HEK293T (cell line): ENCODE measurements around the gene UNC13C.

ENCODE experiments used
- CTCF ChIA-PET: fragments of 350-600 bp; formaldehyde crosslinking; extraction: SDS; loops from one replicate; lab custom pipeline; 2021; ENCODE audit warnings: antibody characterized with exemption, inconsistent platforms; lab: Yijun Ruan, JAX
- POLR2A ChIA-PET: fragments of 350-600 bp; formaldehyde crosslinking; extraction: SDS; loops from one replicate; lab custom pipeline; 2020; ENCODE audit warnings: antibody characterized with exemption, inconsistent platforms; lab: Yijun Ruan, JAX
- DNase-seq: peaks from one replicate; pipeline ENCODE4 v3.0.0; 2012; ENCODE audit warnings: mixed read lengths; ENCODE audit errors: extremely low spot score
- ARNT ChIP-seq: fragments of 450-650 bp; IDR thresholded peaks from 2 replicates; pipeline ENCODE4 v1.6.1; 2017; ENCODE audit warnings: mild to moderate bottlenecking
- BHLHE40 ChIP-seq: fragments of 450-650 bp; IDR thresholded peaks from 2 replicates; pipeline ENCODE4 v1.6.1; 2016; ENCODE audit warnings: mild to moderate bottlenecking, moderate library complexity, borderline replicate concordance
- CTBP1 ChIP-seq: fragments of 450-650 bp; IDR thresholded peaks from 2 replicates; pipeline ENCODE4 v1.6.1; 2016; ENCODE audit warnings: borderline replicate concordance
- ELF4 ChIP-seq: fragments of 450-650 bp; IDR thresholded peaks from 2 replicates; pipeline ENCODE4 v1.6.1; 2017; ENCODE audit warnings: antibody characterized with exemption
- FOXA1 ChIP-seq: fragments of 450-650 bp; IDR thresholded peaks from 2 replicates; pipeline ENCODE4 v1.6.1; 2016; ENCODE audit warnings: mild to moderate bottlenecking
- FOXK2 ChIP-seq: fragments of 450-650 bp; IDR thresholded peaks from 2 replicates; pipeline ENCODE4 v1.6.1; 2016; ENCODE audit warnings: mild to moderate bottlenecking
- FOXM1 ChIP-seq: fragments of 450-650 bp; IDR thresholded peaks from 2 replicates; pipeline ENCODE4 v1.6.1; 2017; ENCODE audit warnings: mild to moderate bottlenecking, borderline replicate concordance
- HDGF ChIP-seq: fragments of 450-650 bp; IDR thresholded peaks from 2 replicates; pipeline ENCODE4 v1.6.1; 2017; ENCODE audit warnings: antibody characterized with exemption, borderline replicate concordance
- L3MBTL2 ChIP-seq: fragments of 450-650 bp; conservative IDR thresholded peaks from 2 replicates; pipeline ENCODE4 v1.6.1; 2016; ENCODE audit warnings: mild to moderate bottlenecking
- LEF1 ChIP-seq: fragments of 450-650 bp; IDR thresholded peaks from 2 replicates; pipeline ENCODE4 v1.6.1; 2017; ENCODE audit warnings: mild to moderate bottlenecking, borderline replicate concordance
- NFRKB ChIP-seq: fragments of 450-650 bp; IDR thresholded peaks from 2 replicates; pipeline ENCODE4 v1.6.1; 2016; ENCODE audit warnings: mild to moderate bottlenecking, moderate library complexity
- PKNOX1 ChIP-seq: fragments of 450-650 bp; IDR thresholded peaks from 2 replicates; pipeline ENCODE4 v1.6.1; 2016
- SP1 ChIP-seq: fragments of 450-650 bp; IDR thresholded peaks from 2 replicates; pipeline ENCODE4 v1.6.1; 2017
- SUZ12 ChIP-seq: fragments of 450-650 bp; IDR thresholded peaks from 2 replicates; pipeline ENCODE4 v1.6.1; 2016; ENCODE audit warnings: mild to moderate bottlenecking
- TARDBP ChIP-seq: fragments of 450-650 bp; IDR thresholded peaks from 2 replicates; pipeline ENCODE4 v1.6.1; 2016
- ZNF384 ChIP-seq: fragments of 450-650 bp; IDR thresholded peaks from 2 replicates; pipeline ENCODE4 v1.6.1; 2016

Gene UNC13C

GRCh38 chr15:53982876-53983275, 4.6 kb downstream of the UNC13C start:
- ChIA-PET CTCF (no interaction called here), POLR2A (no interaction called here)
- no peak for TF ChIP-seq HDGF
- no peak for TF ChIP-seq TARDBP
- no peak for TF ChIP-seq ELF4
- TF ChIP-seq LEF1 = no peak
- TF ChIP-seq NFRKB = no peak
- TF ChIP-seq ZNF384 = no peak
- no peak for TF ChIP-seq BHLHE40
- no peak for TF ChIP-seq FOXK2
- no peak for TF ChIP-seq SUZ12
- no peak for TF ChIP-seq CTBP1
- TF ChIP-seq FOXA1 = no peak
- TF ChIP-seq SP1 = no peak
- no peak for DNase-seq

- ChIA-PET POLR2A (no interaction called here), CTCF (no interaction called here)
- no peak for TF ChIP-seq NFRKB
- no peak for TF ChIP-seq ARNT
- no peak for DNase-seq
Observed at GRCh38 chr15:53984221-53984620, 6.0 kb downstream of the UNC13C start.

GRCh38 chr15:53985562-53985961, 7.3 kb downstream of the UNC13C start:
- DNase-seq = no peak
- CTCF ChIA-PET = interaction anchor here (0.5 kb wide), 1 partner anchor 1455 kb away, joined by 3 read pairs; no protein-coding TSS in a partner anchor
- POLR2A ChIA-PET = no interaction called here
- TF ChIP-seq CTBP1 = no peak
- no peak for TF ChIP-seq PKNOX1
- TF ChIP-seq BHLHE40 = no peak
- TF ChIP-seq SUZ12 = no peak
- TF ChIP-seq FOXA1 = no peak
- no peak for TF ChIP-seq TARDBP
- no peak for TF ChIP-seq ARNT
- no peak for TF ChIP-seq ZNF384
- TF ChIP-seq LEF1 = no peak
- TF ChIP-seq SP1 = no peak
- no peak for TF ChIP-seq HDGF
- TF ChIP-seq NFRKB = no peak
- TF ChIP-seq FOXM1 = no peak

- POLR2A ChIA-PET = no interaction called here
- no peak for DNase-seq
- no peak for TF ChIP-seq ZNF384
- TF ChIP-seq FOXM1 = no peak
- TF ChIP-seq ELF4 = no peak
- no peak for TF ChIP-seq BHLHE40
- TF ChIP-seq CTBP1 = no peak
- no peak for TF ChIP-seq FOXA1
- TF ChIP-seq SUZ12 = no peak
- TF ChIP-seq ARNT = no peak
- TF ChIP-seq SP1 = no peak
- no peak for TF ChIP-seq TARDBP
- no peak for TF ChIP-seq HDGF
- no peak for TF ChIP-seq LEF1
- no peak for TF ChIP-seq PKNOX1
- TF ChIP-seq L3MBTL2 = no peak
- no peak for TF ChIP-seq FOXK2
- no peak for TF ChIP-seq NFRKB
- CTCF ChIA-PET = interaction anchor here (0.6 kb wide), 1 partner anchor 1121 kb away, joined by 3 read pairs; no protein-coding TSS in a partner anchor
Observed at GRCh38 chr15:53987480-53987879, 9.2 kb downstream of the UNC13C start.

GRCh38 chr15:54007256-54007655, 29.0 kb downstream of the UNC13C start:
- no peak for DNase-seq
- TF ChIP-seq LEF1 = no peak
- TF ChIP-seq TARDBP = no peak
- TF ChIP-seq ARNT = no peak
- no peak for TF ChIP-seq ZNF384
- no peak for TF ChIP-seq ELF4
- TF ChIP-seq FOXA1 = no peak
- no peak for TF ChIP-seq FOXK2
- no peak for TF ChIP-seq FOXM1
- no peak for TF ChIP-seq HDGF
- TF ChIP-seq PKNOX1 = no peak
- no peak for TF ChIP-seq L3MBTL2
- TF ChIP-seq SUZ12 = no peak
- no peak for TF ChIP-seq SP1
- no peak for TF ChIP-seq BHLHE40
- no peak for TF ChIP-seq CTBP1
- TF ChIP-seq NFRKB = no peak
- CTCF ChIA-PET = no interaction called here
- POLR2A ChIA-PET = no interaction called here

- DNase-seq = no peak
- POLR2A ChIA-PET = no interaction called here
- TF ChIP-seq FOXA1 (no peak), NFRKB (no peak), SP1 (no peak), ARNT (no peak), TARDBP (no peak), FOXK2 (no peak), ELF4 (no peak), BHLHE40 (no peak)
- CTCF ChIA-PET = no interaction called here
Observed at GRCh38 chr15:54011656-54012055, 33.4 kb downstream of the UNC13C start.
